ENCODE data around the gene PXDN.

GRCh38 chr2:1634681-1635341, 109.5 kb downstream of the PXDN start:
- no peak for TF ChIP-seq GATA3 (IDR thresholded peaks at IDR 0.05; ENCODE audit: low read depth, low read length)
- TF ChIP-seq GATA2 (IDR thresholded peaks at IDR 0.05; ENCODE audit: low read depth, low read length), result no peak
